Central memory CD4-positive, alpha-beta T cell (primary cell): Measurements from ENCODE around the gene MAN1A1.

Experiments
- DNase-seq: peaks from one replicate; pipeline ENCODE4 v3.0.0; 2022

The MAN1A1 gene

GRCh38 chr6:119346450-119346849, 3.1 kb downstream of the MAN1A1 start:
- DNase-seq: no peak

- no peak for DNase-seq
Measured at GRCh38 chr6:119345114-119345513, 4.4 kb downstream of the MAN1A1 start.

GRCh38 chr6:119344306-119344705, 5.3 kb downstream of the MAN1A1 start:
- DNase-seq: no peak

- no peak for DNase-seq
Measured at GRCh38 chr6:119343573-119344146, 5.9 kb downstream of the MAN1A1 start.

GRCh38 chr6:119343167-119343566, 6.4 kb downstream of the MAN1A1 start:
- no peak for DNase-seq

- no peak for DNase-seq
Measured at GRCh38 chr6:119342430-119342829, 7.1 kb downstream of the MAN1A1 start.

- no peak for DNase-seq
Measured at GRCh38 chr6:119340796-119341487, 8.6 kb downstream of the MAN1A1 start.

GRCh38 chr6:119339941-119340456, 9.6 kb downstream of the MAN1A1 start:
- DNase-seq: no peak

- DNase-seq: no peak
Measured at GRCh38 chr6:119337762-119338161, 11.8 kb downstream of the MAN1A1 start.

- DNase-seq: no peak
Measured at GRCh38 chr6:119337252-119337651, 12.3 kb downstream of the MAN1A1 start.

GRCh38 chr6:119334535-119335264, 14.9 kb downstream of the MAN1A1 start:
- DNase-seq: no peak

- DNase-seq: no peak
Measured at GRCh38 chr6:119333707-119334295, 15.8 kb downstream of the MAN1A1 start.

GRCh38 chr6:119333063-119333609, 16.4 kb downstream of the MAN1A1 start:
- no peak for DNase-seq

- DNase-seq: no peak
Measured at GRCh38 chr6:119331663-119332286, 17.8 kb downstream of the MAN1A1 start.

- DNase-seq: no peak
Measured at GRCh38 chr6:119330520-119331113, 18.9 kb downstream of the MAN1A1 start.

- no peak for DNase-seq
Measured at GRCh38 chr6:119329794-119330180, 19.8 kb downstream of the MAN1A1 start.

- no peak for DNase-seq
Measured at GRCh38 chr6:119328892-119329793, 20.4 kb downstream of the MAN1A1 start.

GRCh38 chr6:119328254-119328653, 21.3 kb downstream of the MAN1A1 start:
- DNase-seq: no peak

GRCh38 chr6:119327810-119328209, 21.8 kb downstream of the MAN1A1 start:
- no peak for DNase-seq

GRCh38 chr6:119326291-119327005, 23.1 kb downstream of the MAN1A1 start:
- DNase-seq: no peak
